Measurements from ENCODE around the gene OR2H2.

The OR2H2 gene

DNA sequence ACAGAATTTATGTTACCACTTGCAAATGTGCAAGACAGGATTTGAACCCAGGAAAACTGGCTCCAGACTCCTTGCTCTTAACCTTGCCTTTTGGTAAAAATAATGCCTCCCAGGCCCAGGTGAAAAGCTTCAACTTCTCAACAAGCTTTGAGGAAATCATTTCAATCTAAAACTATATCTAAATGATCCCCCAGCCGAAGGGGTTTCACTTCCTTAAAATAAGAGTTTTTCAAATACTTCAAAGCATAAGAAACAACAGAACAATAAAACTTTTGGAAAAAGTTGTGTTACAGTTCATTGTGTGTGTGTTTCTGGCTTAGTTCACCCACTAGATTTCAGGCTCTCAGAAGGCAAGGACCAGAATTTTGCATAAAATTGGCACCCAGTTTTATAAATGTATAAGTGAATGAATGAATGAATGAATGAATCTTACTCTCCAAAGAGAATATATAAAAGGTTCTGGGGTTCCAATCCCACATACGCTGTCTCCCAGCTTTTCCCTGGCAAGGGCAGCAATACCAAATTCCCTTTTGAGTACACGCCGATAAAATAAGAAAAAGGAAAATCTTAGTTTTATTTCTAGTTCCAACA is 5.4 kb downstream of the OR2H2 start:
- DNase-seq (ENCODE audit: extremely low spot score, insufficient read length, low read depth): no peak
- no peak for FAIRE-seq

DNA sequence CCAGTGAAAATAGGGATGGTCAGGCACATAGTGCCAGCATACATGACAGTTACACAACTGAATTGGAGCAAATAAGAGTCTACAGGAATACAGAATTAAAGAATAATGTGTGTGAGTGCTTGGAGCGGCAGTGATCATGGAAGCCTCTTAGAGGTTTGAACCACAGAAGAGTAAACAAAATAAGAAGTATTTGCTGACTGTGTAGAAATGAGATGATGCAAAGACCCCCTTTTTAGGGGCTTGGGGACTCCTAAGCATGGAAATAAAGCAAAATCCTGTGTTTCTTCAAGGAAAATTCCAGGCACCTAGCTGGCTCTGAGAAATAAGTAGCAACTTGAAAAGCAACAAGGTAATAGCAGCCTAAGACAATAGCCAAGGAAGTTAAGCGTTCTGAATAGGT is 6.8 kb downstream of the OR2H2 start:
- no peak for FAIRE-seq

GRCh38 chr6:29593199-29593855 is 8.4 kb downstream of the OR2H2 start:
- no peak for DNase-seq (ENCODE audit: extremely low spot score, insufficient read length, low read depth)
- no peak for FAIRE-seq

More for the DNA sequence above, 6.8 kb downstream of the OR2H2 start:
- DNase-seq (ENCODE audit: extremely low spot score, insufficient read length, low read depth): no peak

DNA sequence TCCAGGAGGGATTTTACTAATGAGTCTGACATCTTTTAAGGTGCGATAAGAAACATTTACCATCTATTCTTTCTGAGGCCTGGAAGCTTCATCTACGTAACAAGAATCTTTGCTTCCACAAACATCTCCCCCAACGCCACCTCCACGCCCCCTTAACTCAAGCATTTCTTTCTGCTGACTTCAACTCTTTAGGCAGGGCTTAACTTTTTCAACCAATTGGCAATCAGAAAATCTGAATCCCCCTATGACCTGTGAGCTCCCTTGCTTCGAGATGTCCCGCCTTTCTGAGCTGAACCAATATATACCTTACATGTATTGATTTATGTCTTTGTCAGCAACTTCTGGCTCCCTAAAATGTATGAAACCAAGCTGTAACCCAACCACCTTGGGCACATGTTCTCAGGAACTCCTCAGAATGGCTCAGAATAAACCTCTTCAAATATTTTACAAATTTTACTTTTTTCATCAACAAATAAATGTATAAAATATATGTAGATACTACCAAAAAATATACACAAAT is 11.5 kb downstream of the OR2H2 start:
- DNase-seq (ENCODE audit: extremely low spot score, insufficient read length, low read depth): no peak
- FAIRE-seq: no peak

DNA sequence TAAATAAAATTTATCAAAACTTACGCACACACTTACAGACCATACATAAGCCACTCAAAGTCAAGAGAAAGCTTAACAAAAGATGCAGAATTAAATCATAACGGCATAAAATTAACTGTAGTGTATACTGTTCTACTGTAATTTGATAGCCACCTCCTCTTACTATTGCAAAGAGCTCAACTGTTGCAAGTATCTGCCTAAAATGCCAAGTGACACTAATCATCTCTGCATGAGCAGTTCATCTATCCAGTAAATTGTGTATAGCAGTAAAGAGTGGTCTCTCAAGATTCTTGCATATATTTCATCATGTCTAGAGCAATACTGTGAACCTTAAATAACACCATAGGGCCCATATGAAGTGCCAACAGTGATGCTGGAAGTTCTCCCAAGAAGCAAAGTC is 12.3 kb downstream of the OR2H2 start:
- DNase-seq (ENCODE audit: extremely low spot score, insufficient read length, low read depth): no peak
- no peak for FAIRE-seq

- FAIRE-seq (no peak), DNase-seq (ENCODE audit: extremely low spot score, insufficient read length, low read depth) (no peak)
Measured at GRCh38 chr6:29598172-29598747, 13.3 kb downstream of the OR2H2 start.

DNA sequence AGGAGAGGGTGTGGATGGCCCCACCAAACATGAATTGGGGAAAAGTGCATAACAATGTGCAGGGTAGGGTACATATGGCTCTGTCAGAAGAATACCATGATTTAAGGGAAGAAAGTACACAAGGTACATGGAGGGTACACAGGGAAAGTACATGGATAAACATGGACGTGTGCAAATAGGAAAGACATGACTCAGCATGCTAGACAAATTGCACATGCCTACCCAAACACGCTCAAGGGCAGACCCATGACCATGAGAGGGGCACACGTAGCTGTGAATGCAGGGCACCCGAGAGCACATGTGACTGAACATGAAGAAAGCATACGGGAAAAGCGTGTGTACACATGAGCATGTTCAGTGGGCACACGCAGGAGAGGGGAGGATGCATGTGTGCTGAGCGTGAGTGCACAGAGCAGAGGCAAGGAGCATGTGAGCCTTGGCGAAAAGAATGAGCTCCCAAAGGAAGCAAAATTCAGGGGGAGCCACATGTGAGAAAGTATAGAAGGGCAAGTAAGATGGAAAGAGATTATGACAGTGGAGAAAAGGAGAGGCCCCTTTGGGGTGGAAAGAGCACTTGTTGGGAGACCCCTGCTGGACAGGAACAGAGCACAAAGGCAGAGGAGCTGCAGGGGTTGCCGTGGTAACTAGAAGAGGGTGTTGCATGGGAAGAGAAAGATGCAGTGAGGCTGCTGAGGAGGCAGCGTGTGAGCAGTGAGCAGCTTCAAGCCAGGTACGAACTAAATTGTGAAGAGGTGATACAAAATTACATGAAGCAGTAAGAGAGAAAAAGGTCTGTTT is 17.8 kb downstream of the OR2H2 start:
- FAIRE-seq (no peak), DNase-seq (ENCODE audit: extremely low spot score, insufficient read length, low read depth) (no peak)

- FAIRE-seq: no peak
- no peak for DNase-seq (ENCODE audit: extremely low spot score, insufficient read length, low read depth)
Measured at GRCh38 chr6:29603456-29603855, 18.5 kb downstream of the OR2H2 start.

DNA sequence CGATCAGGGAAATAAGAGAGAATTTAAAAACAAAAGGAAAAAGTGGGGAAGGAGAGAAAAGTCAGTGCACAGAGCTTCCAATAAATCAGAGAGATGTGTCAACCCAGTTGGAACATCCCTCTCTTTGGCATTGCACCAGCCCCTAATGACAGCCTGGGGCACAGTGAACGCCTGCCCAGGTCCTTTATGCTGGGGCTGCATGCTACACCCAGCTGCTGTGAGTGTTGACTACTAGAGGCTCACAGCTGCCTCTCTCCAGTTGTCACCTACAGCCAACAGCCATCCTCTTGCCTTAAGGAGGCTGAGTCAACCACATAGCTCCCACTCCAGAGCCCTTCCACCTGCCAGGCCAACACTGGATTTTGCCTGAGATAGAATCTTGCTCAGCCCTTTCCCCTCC is 19.0 kb downstream of the OR2H2 start:
- FAIRE-seq: no peak
- DNase-seq (ENCODE audit: extremely low spot score, insufficient read length, low read depth): no peak

GRCh38 chr6:29608131-29608530 is 23.2 kb downstream of the OR2H2 start:
- FAIRE-seq: no peak
- no peak for DNase-seq (ENCODE audit: extremely low spot score, insufficient read length, low read depth)

GRCh38 chr6:29610540-29610939 is 25.6 kb downstream of the OR2H2 start:
- DNase-seq (ENCODE audit: extremely low spot score, insufficient read length, low read depth): no peak
- no peak for FAIRE-seq

DNA sequence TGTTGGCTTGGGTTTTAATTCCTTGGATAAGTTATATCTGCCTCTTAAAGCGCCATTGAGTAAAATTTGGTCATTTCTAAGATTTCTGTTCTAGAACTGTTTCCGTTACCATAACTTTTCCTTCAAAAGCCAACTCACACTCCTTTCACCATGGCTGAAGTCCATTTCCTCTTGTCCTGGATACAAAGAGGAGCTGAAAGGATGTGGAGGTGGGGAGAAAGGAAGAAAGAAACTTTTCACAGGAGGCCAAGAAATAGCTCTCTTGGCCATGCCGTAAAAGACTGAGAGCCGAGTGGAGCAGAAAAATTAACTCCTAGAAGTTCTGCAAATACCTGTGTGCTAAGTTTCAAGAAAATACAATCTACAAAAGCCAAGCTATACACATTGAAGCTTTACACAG is 26.5 kb downstream of the OR2H2 start:
- FAIRE-seq (no peak), DNase-seq (ENCODE audit: extremely low spot score, insufficient read length, low read depth) (no peak)

- DNase-seq (ENCODE audit: extremely low spot score, insufficient read length, low read depth): no peak
- FAIRE-seq: no peak
Measured at GRCh38 chr6:29617782-29618554, 33.0 kb downstream of the OR2H2 start.

- DNase-seq (ENCODE audit: extremely low spot score, insufficient read length, low read depth) (no peak), FAIRE-seq (no peak)
Measured at GRCh38 chr6:29619578-29620160, 34.7 kb downstream of the OR2H2 start.

GRCh38 chr6:29620630-29621029 is 35.7 kb downstream of the OR2H2 start:
- DNase-seq (ENCODE audit: extremely low spot score, insufficient read length, low read depth): no peak
- FAIRE-seq: no peak

DNA sequence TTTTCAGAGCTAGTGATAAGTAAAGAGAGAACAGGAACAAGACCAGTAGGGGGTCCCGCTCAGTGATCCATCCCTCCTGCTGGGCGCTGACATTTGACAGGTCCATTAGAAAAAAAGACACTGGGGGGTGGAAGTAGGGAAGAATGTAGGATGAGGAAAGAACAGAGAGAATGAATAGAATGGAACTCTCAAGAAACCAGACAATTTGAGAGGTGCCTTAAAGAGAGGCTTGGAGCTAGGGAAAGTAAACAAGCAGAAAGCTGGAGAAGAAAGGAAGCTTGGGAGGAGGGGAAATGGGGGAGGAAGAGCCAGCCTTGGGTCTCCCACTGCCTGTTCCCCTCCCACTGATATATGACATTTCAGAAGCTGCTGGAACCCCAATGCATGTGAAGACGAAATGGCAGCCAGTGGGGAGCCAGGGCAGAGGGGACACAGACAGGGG is 39.6 kb downstream of the OR2H2 start:
- no peak for DNase-seq (ENCODE audit: extremely low spot score, insufficient read length, low read depth)
- FAIRE-seq: no peak

GRCh38 chr6:29625337-29625930 is 40.5 kb downstream of the OR2H2 start:
- FAIRE-seq (no peak), DNase-seq (ENCODE audit: extremely low spot score, insufficient read length, low read depth) (no peak)

GRCh38 chr6:29626948-29627754 is 42.2 kb downstream of the OR2H2 start:
- no peak for DNase-seq (ENCODE audit: extremely low spot score, insufficient read length, low read depth)
- no peak for FAIRE-seq
